ENCODE results near the gene RALGPS1.

Gene RALGPS1

DNA sequence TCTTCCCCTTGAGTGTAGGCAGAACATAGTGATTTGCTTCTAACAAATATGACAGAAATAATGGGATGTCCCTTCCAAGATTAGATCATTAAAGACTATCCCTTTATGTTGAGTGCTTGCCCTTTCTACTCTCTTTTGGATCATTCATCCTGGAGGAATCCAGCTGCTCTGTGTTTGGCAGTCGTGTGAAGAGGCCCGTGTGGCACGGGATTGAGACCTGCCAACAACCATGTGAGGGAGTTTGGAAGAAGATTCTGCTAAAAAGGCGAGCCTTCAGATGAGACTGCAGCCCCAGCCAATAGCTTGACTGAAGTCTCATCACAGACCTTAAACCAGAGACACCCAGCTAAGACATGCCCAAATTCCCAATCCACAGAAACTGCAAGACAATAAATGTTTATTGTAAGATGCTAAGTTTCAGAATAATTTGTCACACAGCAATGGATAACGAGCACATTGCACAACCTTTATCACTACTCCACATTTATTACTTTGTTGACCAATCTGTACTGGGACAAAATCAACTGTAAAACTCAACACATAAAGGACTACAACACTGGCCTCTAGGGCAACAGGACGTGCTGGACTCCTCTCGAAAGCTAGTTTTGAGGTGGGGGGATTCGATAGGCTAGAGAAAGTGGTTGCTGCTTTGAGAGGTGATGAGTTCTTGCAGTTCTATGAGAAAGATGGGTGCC lies 165.0 kb downstream of the RALGPS1 start:
- peaks cover 25% of the 10 kb centered on the region; the same call in 1 of the 2 replicates for H3K4me1 ChIP-seq (ENCODE audit: insufficient read depth, low read length)
- no peak overlapping the region for H3K9ac ChIP-seq (ENCODE audit: low read depth, low read length)
- H3K9me3 ChIP-seq (ENCODE audit: control insufficient read depth, insufficient read depth, low read length) = no peaks in the 10 kb centered on the region
- no peaks in the 10 kb centered on the region for H3K36me3 ChIP-seq (ENCODE audit: insufficient read depth, low read length)

DNA sequence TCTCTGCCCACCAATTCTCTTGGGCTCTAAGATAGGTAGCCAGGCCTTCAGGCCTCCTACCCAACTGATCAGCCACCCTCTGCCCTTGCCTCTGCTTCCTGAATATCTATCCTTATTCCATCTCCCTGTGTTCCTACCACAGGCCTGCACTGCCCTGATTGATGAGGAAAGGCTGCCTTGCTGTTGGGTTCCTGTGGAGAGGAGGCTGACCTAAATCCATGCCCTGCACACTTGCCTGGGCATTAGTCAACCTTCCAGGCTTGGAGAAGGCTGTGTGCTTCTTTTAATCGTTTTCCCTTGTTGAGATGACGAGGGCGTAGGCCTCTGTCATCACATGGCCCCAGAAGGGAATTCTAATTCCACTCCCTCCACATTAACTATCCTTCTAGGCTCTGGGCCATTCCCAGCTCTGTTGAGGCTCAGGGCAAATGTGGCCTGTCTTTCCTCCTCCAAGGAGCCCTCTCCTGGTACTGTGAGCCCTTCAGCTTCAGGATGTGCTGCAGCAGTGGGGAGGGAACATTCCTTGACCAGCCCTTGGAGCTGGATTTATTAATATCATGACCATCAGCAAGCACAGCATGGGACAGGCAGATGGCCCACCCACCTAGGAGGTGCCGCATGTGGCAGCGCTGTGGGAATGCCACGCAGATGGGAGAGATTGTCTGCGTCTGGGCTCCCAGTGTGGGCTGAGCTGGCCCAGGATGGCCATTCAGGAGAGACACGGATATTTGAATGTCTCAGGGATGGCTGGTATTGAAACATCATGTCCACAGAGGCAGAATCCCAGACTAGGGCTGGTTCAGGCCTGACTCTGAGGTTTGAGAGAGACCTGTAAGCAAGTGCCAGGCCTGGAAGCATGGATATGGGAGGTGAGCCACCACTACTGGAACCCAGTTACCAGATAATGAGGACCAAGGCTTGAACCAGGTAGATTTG lies 166.9 kb downstream of the RALGPS1 start:
- Histone ChIP-seq H3K9me3 (ENCODE audit: control insufficient read depth, insufficient read depth, low read length) (no peaks in the 10 kb centered on the region), H3K9ac (ENCODE audit: low read depth, low read length) (no peak overlapping the region), H3K4me1 (ENCODE audit: insufficient read depth, low read length) (peaks cover 11% of the 10 kb centered on the region; the same call in 1 of the 2 replicates), H3K36me3 (ENCODE audit: insufficient read depth, low read length) (no peaks in the 10 kb centered on the region)

DNA sequence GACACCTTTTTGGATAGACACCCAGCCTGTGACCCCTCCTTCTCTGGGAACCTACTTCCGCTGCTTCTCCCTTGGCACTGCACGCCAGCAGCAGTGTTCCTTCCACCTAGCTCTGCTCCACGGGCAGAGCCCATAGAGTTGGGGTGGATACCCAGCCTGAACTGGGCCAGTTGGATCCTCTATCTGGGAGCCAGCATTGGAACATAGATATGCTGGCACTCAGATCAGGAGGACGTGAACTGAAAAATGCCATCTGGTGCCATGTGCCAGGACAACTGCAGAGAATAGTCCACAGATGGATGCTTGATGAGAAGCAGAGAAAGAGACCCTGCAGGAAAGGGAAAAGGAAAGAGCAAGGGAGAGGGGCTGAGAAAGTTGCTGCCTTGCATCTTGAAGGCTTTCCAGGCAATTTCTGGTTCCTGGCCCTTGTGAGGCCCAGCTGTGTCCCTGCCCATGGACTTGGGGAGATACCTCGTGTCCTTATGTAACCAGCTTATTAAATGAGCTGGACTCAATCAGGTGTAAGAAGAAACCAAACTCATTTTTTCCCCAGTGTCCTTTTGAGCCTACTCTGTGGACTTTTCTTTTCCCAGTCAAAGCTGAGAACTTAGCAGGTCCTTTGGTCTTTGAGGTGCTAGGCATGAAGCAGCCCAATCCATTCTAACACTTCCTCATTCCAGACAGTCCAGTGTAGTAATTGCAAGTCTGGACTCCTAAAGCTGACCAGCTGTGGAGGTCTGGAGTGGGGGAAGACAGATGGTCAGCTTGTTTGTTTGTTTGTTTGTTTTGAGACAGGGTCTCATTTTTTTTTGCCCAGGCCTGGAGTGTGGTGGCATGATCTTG lies 168.8 kb downstream of the RALGPS1 start:
- H3K9ac ChIP-seq (ENCODE audit: low read depth, low read length) = no peak overlapping the region
- no peaks in the 10 kb centered on the region for H3K4me1 ChIP-seq (ENCODE audit: insufficient read depth, low read length)
- no peaks in the 10 kb centered on the region for H3K36me3 ChIP-seq (ENCODE audit: insufficient read depth, low read length)
- H3K9me3 ChIP-seq (ENCODE audit: control insufficient read depth, insufficient read depth, low read length) = no peaks in the 10 kb centered on the region

DNA sequence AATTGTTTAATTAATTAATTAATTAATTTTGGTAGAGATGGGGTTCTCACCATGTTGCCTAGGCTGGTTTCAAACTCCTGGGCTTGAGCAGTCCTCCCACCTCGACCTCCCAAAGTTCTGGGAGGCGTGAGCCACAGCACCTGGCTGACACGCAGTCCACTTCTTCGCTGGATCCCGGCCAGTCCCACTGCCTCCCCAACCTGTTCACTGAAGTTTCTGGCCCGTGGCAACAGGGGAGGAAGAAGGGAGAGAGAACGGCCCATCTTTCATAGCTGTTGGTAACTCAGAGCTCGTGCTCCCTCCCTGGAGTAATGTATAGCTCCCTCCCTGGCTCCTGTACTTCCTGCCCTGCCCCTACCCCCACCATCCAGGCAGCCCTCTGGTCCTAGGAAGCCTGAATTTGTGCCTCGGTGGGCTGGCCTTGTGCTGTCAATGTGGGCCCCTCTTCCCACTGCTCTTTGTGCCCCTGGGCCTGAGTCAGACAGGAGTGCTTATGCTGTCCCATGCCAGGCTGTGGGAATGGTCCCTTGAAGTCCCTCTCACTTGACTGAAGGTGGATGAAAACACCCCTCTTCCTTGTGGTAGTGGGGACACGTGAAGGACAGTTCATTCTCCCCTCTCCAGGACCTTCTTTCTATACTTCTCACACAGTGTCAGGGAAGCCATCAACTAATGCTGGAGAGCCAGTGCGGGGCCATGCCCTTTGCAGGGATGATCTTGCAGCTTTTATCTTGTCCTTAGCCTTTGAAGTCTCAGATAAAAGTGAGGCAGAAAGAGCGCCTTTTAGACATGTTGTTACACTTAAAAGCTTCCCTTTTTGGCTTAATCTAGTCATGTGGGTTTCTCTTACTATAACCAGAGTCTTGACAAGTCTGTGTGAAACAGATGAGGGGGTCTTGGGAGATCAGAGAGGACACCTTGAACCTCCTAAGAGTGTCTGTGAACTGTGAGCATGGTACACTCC lies 169.8 kb downstream of the RALGPS1 start:
- Histone ChIP-seq H3K9ac (ENCODE audit: low read depth, low read length) (no peak overlapping the region), H3K9me3 (ENCODE audit: control insufficient read depth, insufficient read depth, low read length) (no peaks in the 10 kb centered on the region), H3K4me1 (ENCODE audit: insufficient read depth, low read length) (no peaks in the 10 kb centered on the region), H3K36me3 (ENCODE audit: insufficient read depth, low read length) (no peaks in the 10 kb centered on the region)

DNA sequence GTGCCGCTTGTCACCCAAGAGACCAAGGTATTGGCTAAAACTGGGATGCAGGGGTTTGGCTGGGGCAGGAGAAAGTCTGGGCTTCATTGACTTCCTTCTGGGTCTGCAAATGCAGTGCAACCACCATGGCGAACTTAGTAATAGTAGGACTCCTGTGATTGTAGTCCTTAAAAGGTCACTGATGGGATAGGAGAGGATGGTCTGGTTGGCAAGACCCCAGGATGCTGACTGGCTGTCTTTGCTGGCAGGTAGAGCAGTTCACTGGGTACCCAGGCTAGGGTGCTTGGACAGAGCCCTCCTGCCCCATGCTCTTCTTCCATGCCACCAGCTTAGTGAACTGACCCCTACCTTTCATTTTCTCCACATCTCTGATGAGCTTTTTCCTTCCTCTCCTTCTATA lies 170.6 kb downstream of the RALGPS1 start:
- Histone ChIP-seq H3K9ac (ENCODE audit: low read depth, low read length) (no peak overlapping the region), H3K4me1 (ENCODE audit: insufficient read depth, low read length) (no peaks in the 10 kb centered on the region), H3K36me3 (ENCODE audit: insufficient read depth, low read length) (no peaks in the 10 kb centered on the region), H3K9me3 (ENCODE audit: control insufficient read depth, insufficient read depth, low read length) (no peaks in the 10 kb centered on the region)

DNA sequence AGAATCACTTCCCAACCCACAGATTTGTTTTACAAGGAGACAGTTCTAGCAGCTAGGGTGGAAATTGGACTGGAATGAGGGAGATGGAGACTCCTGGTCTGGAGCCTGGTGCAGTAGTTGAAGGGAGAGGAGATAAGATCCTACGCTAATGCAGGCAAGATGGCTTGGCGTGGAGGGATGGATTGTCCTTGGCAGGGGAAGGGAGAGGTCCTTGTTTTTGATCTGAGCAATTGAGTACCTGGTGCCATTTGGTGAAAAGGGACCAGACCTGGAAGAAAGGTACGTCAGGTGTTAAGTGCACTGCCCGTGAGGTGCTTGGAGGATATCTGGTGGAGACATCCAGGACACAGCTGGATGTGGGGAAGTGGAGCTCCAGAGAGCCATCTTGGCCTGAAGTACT lies 172.2 kb downstream of the RALGPS1 start:
- H3K4me1 ChIP-seq (ENCODE audit: insufficient read depth, low read length) = no peaks in the 10 kb centered on the region
- no peaks in the 10 kb centered on the region for H3K9me3 ChIP-seq (ENCODE audit: control insufficient read depth, insufficient read depth, low read length)
- H3K36me3 ChIP-seq (ENCODE audit: insufficient read depth, low read length) = no peaks in the 10 kb centered on the region
- H3K9ac ChIP-seq (ENCODE audit: low read depth, low read length) = no peak overlapping the region

DNA sequence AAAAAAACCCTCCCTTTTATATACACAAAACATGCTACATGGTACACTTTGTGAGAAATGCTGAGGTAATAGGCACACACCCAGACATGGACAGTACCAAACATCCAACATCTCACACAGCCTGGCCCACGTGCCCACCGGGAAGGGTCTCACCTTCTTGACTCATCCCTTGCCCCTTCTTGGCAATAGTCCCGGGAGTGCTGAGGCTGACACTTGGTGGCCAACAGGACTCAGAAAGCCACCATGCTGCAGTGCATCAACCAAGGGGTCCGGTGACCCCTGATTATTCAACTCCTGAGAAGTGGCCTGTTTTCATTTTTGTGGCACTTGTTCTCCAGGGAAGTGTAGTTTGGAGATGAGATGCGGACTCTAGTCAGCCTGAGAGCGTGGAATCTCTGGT lies 172.8 kb downstream of the RALGPS1 start:
- no peak overlapping the region for H3K9ac ChIP-seq (ENCODE audit: low read depth, low read length)
- H3K36me3 ChIP-seq (ENCODE audit: insufficient read depth, low read length) = no peaks in the 10 kb centered on the region
- H3K9me3 ChIP-seq (ENCODE audit: control insufficient read depth, insufficient read depth, low read length) = no peaks in the 10 kb centered on the region
- no peaks in the 10 kb centered on the region for H3K4me1 ChIP-seq (ENCODE audit: insufficient read depth, low read length)

DNA sequence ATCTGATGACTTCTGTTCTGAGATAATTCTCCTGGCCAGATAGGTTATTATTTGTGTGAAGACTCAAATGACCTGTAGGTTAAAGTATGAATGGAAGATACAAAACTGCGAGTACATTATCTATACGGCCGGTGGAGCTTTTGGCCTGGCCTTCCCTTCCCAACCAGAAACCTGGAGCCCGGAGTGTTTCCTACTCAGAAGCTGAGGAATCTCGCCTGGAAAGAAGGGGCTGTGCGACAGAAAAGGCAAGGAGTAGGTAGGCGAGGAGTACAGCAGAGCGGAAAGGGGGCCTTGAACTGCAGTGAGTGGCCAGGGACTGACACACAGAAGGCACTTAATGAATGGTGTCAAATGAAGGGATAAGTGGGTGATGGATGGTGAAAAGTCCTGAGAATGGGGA lies 173.3 kb downstream of the RALGPS1 start:
- Histone ChIP-seq H3K36me3 (ENCODE audit: insufficient read depth, low read length) (no peaks in the 10 kb centered on the region), H3K9me3 (ENCODE audit: control insufficient read depth, insufficient read depth, low read length) (no peaks in the 10 kb centered on the region), H3K9ac (ENCODE audit: low read depth, low read length) (no peak overlapping the region), H3K4me1 (ENCODE audit: insufficient read depth, low read length) (no peaks in the 10 kb centered on the region)

DNA sequence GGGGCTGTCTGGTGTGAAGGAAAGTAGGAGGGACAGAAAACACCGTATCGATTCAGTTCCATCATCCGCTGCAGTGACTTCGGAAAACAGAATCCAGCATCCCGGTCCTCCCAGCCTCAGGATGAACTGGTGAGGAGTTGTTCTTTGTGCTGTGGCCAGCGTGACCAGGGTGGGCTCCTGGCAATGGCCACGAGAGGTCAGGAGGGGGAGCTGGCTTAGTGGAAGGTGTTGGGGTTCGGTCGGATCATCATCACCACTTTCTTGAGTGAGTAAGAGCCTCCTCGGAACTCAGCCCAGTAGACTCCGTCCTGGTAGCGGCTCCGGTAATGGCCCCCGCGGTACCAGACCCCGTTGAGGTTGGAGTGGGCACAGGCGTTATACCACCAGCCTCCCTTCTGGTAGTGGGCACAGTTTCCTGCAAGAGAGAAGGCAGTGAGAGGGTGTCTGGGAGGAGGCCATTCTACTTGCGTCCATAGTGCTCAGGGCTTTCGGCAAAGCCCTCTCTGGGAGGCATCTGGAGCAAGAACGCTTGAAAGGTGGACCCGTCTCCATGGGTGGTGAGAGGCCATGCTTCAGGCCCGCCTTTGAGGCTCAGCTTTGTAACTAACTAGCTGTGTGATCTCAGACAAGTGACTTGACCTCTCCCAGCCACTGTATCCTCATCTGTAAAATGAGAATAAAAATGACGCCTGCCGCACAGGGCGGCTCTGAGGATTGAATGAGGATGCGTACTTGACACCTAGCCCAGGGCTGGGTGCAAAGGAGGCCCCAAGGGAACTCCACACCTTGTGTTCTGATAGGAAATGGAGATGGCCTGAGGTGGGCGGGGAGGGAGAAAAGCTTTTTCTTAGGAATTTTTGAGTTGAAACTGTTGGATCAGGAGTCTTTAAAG lies 174.4 kb downstream of the RALGPS1 start:
- Histone ChIP-seq H3K4me1 (ENCODE audit: insufficient read depth, low read length) (no peaks in the 10 kb centered on the region), H3K9ac (ENCODE audit: low read depth, low read length) (no peak overlapping the region), H3K36me3 (ENCODE audit: insufficient read depth, low read length) (no peaks in the 10 kb centered on the region), H3K9me3 (ENCODE audit: control insufficient read depth, insufficient read depth, low read length) (no peaks in the 10 kb centered on the region)

DNA sequence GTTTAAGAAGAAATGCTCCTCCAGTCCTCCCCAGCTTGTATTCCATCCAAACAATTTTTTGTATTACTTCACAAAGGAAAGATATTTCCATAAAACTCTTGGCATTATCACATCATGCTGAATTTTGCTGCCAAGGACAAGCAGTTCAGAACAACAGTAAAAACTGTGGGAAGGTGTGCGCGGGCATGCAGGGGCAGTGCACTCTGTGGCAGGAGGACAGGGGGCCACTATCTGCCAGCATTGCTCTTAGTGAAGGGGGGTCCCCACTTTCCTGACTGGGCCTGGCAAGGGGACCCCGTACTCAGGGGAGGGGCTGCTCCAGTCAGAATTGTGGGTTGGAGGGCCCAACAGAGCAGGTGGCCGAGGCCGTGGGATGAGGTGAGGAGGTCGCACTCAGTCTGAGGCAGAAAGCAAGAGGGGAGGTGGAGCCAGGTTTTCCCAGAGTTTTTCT lies 175.1 kb downstream of the RALGPS1 start:
- Histone ChIP-seq H3K9ac (ENCODE audit: low read depth, low read length) (no peak overlapping the region), H3K36me3 (ENCODE audit: insufficient read depth, low read length) (no peaks in the 10 kb centered on the region), H3K4me1 (ENCODE audit: insufficient read depth, low read length) (no peaks in the 10 kb centered on the region), H3K9me3 (ENCODE audit: control insufficient read depth, insufficient read depth, low read length) (no peaks in the 10 kb centered on the region)

DNA sequence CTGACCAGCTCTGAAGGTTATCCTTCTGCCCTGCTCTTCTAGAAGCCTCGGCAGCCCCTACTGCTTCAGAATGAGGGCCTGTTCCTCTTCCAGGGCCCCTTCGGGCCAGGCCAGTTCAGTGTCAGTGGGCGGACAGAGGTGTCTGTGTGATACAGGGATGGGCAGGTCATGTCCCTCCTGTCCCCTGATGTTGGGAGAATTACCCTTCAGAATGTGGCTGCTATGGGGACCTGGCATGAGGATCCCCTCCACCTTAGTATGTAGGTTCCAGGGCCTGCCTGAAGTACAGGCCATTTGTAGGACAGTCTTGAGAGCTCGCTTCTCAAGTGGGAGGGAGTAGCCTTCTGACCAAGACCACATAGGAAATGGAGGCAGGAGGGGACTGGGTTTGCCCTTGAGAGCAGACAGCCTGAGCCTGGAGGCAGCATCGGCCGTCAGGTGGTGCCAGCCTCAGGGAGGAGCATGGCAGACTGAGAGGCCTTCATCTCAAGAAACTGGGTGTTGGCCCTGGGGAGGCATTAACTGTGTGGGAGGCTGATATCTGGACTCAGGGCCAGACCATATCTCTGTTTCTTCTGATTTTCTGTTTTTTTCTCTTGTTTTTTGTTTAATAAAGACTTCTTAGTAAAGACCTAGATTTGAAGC lies 175.9 kb downstream of the RALGPS1 start:
- Histone ChIP-seq H3K9ac (ENCODE audit: low read depth, low read length) (no peak overlapping the region), H3K36me3 (ENCODE audit: insufficient read depth, low read length) (no peaks in the 10 kb centered on the region)

DNA sequence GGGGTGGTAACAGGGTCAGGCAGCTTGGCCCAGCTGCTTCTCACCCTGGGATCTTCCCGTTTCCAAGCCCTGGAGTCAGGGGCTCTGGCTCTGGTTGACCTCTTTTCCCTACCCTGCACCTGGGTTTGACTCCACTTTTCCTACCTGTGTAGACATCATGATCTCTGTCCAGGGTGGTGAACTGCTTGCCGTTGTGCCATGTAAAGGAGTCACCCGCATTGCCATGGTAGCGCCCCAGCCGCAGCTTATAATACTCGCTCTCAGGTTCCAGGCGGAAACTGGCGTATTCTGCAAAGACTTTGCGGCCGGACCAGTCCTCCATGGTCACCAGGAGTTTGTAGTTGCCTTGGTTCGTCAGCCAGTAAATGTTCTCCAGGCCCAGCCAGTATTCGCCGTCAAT lies 176.9 kb downstream of the RALGPS1 start:
- Histone ChIP-seq H3K36me3 (ENCODE audit: insufficient read depth, low read length) (no peaks in the 10 kb centered on the region), H3K4me1 (ENCODE audit: insufficient read depth, low read length) (no peaks in the 10 kb centered on the region), H3K9ac (ENCODE audit: low read depth, low read length) (no peak overlapping the region), H3K9me3 (ENCODE audit: control insufficient read depth, insufficient read depth, low read length) (no peaks in the 10 kb centered on the region)

More for the DNA sequence above, 175.9 kb downstream of the RALGPS1 start:
- H3K9me3 ChIP-seq (ENCODE audit: control insufficient read depth, insufficient read depth, low read length) = no peaks in the 10 kb centered on the region
- no peaks in the 10 kb centered on the region for H3K4me1 ChIP-seq (ENCODE audit: insufficient read depth, low read length)
